ENCODE results near the gene OR5D13. TPM values are rescaled to one million over a fixed set of nuclear protein-coding genes. Genes with fewer than 3 reads are reported as not detected.

OR5D13 gene
- polyA plus RNA-seq, 1 donor (not counting 4 experiments of a cell fraction or from before 2014, with no cell fraction given) = not detected

GRCh38 chr11:55793321-55793720 is 20.1 kb downstream of the OR5D13 start:
- no peak for TF ChIP-seq EZH2 (IDR thresholded peaks at IDR 0.05; ENCODE audit: low read length)
- FAIRE-seq (no peak), DNase-seq (ENCODE audit: low read depth, low spot score) (no peak)
- H3K9me1 ChIP-seq (ENCODE audit: control insufficient read depth, extremely low read depth, insufficient read depth, low read length) = no peaks in the 10 kb centered on the region
- no peaks in the 10 kb centered on the region for H3K27me3 ChIP-seq (ENCODE audit: control insufficient read depth, extremely low read depth, insufficient read depth, low read length)
- H2AFZ ChIP-seq (ENCODE audit: control insufficient read depth, low read length) = no peak overlapping the region
- peaks cover 2% of the 10 kb centered on the region for H3K9me3 ChIP-seq (ENCODE audit: control insufficient read depth, low read depth, low read length)
- H3K27ac ChIP-seq (ENCODE audit: control insufficient read depth, insufficient read depth, low read length) = no peak overlapping the region
- no peaks in the 10 kb centered on the region for H4K20me1 ChIP-seq (ENCODE audit: control insufficient read depth, extremely low read depth, insufficient read depth, low read length)
- H3K4me3 ChIP-seq (ENCODE audit: control insufficient read depth in 2 of 3, extremely low read depth in 1 of 3, insufficient read depth in 2 of 3, low read depth in 1 of 3, low read length in 3 of 3) = no peak overlapping the region
- H3K9ac ChIP-seq (ENCODE audit: control insufficient read depth, extremely low read depth, insufficient read depth, low read length) = no peak overlapping the region
- no peaks in the 10 kb centered on the region for H3K36me3 ChIP-seq (ENCODE audit: control insufficient read depth in 2 of 2, extremely low read depth in 1 of 2, insufficient read depth in 2 of 2, low read length in 2 of 2)
- dilution Hi-C loops (cut with MboI; ENCODE audit: extremely low pct_ligation_motif_present, low sequenced_read_pairs) = no loop called here
- H3K79me2 ChIP-seq (ENCODE audit: control insufficient read depth, insufficient read depth, low read length) = no peaks in the 10 kb centered on the region
- no peaks in the 10 kb centered on the region for H3K4me1 ChIP-seq (ENCODE audit: control insufficient read depth, extremely low read depth, insufficient read depth, low read length)
- H3K4me2 ChIP-seq (ENCODE audit: control insufficient read depth, extremely low read depth, insufficient read depth, low read depth, low read length) = no peak overlapping the region

- H3K27me3 ChIP-seq (ENCODE audit: control insufficient read depth, extremely low read depth, insufficient read depth, low read length) = no peaks in the 10 kb centered on the region
These were observed 22.0 kb downstream of the OR5D13 start, which contains the start of gene OR5D14 for GRCh38 chr11:55795256-55795655. OR5D14 (plus strand) TSS chr11:55795556; CDS start chr11:55795556, 0 bp downstream.

More at GRCh38 chr11:55795256-55795655, 22.0 kb downstream of the OR5D13 start, which contains the start of gene OR5D14:
- H3K4me3 ChIP-seq (ENCODE audit: control insufficient read depth in 2 of 3, extremely low read depth in 1 of 3, insufficient read depth in 2 of 3, low read depth in 1 of 3, low read length in 3 of 3) = no peak within 1 kb of the TSS
- DNase-seq (ENCODE audit: low read depth, low spot score) (no peak), FAIRE-seq (no peak)
- no peak within 1 kb of the TSS for H3K27ac ChIP-seq (ENCODE audit: control insufficient read depth, insufficient read depth, low read length)
- peaks cover 2% of the 10 kb centered on the region for H3K9me3 ChIP-seq (ENCODE audit: control insufficient read depth, low read depth, low read length)
- no peaks in the 10 kb centered on the region for H3K4me1 ChIP-seq (ENCODE audit: control insufficient read depth, extremely low read depth, insufficient read depth, low read length)
- TF ChIP-seq EZH2 (IDR thresholded peaks at IDR 0.05; ENCODE audit: low read length) (no peak), CTCF (optimal IDR thresholded peaks at IDR 0.05 in 1 of 3, IDR thresholded peaks at IDR 0.05 in 1 of 3, conservative IDR thresholded peaks at IDR 0.05 in 1 of 3; ENCODE audit: extremely low read depth in 1 of 3, insufficient read depth in 2 of 3, low read length in 3 of 3) (no peak)
- H4K20me1 ChIP-seq (ENCODE audit: control insufficient read depth, extremely low read depth, insufficient read depth, low read length) = no peaks in the 10 kb centered on the region
- H3K36me3 ChIP-seq (ENCODE audit: control insufficient read depth in 2 of 2, extremely low read depth in 1 of 2, insufficient read depth in 2 of 2, low read length in 2 of 2) = no peaks in the 10 kb centered on the region
- dilution Hi-C loops (cut with MboI; ENCODE audit: extremely low pct_ligation_motif_present, low sequenced_read_pairs) = no loop called here
- H3K4me2 ChIP-seq (ENCODE audit: control insufficient read depth, extremely low read depth, insufficient read depth, low read depth, low read length) = no peak within 1 kb of the TSS
- H3K9me1 ChIP-seq (ENCODE audit: control insufficient read depth, extremely low read depth, insufficient read depth, low read length) = no peaks in the 10 kb centered on the region
- no peaks in the 10 kb centered on the region for H3K79me2 ChIP-seq (ENCODE audit: control insufficient read depth, insufficient read depth, low read length)
- H3K9ac ChIP-seq (ENCODE audit: control insufficient read depth, extremely low read depth, insufficient read depth, low read length) = no peak within 1 kb of the TSS
- H2AFZ ChIP-seq (ENCODE audit: control insufficient read depth, low read length) = no peak within 1 kb of the TSS

Data from keratinocyte (primary cell).